HG02981 (cell line): ENCODE measurements around the gene ADPRHL1.
"Not testable (repeated sequence)": the region's sequence is repeated elsewhere in the genome, so short reads cannot be mapped to it uniquely, and the experiment has no call there.

ENCODE experiments used
- ATAC-seq: cut with Tn5 transposase; IDR thresholded peaks from one replicate; pipeline ENCODE4 v1.9.1; 2021; ENCODE audit warnings: mild to moderate bottlenecking, moderate library complexity; ENCODE audit not compliant: unreplicated experiment

Gene ADPRHL1

DNA sequence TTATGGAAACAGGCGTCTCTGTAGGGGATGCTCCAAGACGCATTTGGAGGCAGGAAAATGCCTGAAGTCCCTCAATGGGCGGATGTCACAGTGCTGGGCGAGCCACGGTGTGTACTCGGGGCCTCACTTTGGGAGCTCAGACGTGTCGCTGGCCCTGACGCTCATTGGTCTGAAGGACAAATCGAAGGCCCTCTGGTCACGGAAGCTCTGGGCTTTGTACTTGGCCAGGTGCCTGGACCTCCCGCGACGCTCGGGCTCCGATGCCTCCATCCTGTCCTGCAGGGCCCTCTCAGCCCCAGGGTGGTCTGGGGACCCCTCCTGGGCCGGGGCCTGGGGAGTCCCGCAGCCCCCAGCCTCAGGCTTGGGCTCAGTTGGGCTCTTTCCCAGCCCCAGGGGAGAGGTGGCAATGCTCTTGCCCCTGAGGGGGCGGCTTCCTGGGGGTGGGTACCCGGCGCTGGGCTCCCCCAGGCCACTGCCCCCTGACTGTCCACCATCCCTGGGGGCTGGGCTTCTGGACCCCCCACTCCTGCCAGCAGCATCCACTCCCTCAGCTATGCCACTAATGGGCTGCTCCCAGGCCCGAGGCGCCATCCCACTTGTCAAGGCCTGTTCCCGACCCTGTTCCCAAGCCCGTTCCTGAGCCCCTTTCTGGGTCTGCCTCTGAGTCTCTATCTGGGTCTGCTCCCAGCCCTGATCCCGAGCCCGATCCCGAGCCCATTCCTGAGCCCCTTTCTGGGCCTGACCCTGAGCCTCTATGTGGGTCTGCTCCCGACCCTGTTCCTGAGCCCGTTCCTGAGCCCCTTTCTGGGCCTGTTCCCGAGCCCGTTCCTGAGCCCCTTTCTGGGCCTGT is 49.8 kb downstream of the ADPRHL1 start:
- ATAC-seq: no peak

DNA sequence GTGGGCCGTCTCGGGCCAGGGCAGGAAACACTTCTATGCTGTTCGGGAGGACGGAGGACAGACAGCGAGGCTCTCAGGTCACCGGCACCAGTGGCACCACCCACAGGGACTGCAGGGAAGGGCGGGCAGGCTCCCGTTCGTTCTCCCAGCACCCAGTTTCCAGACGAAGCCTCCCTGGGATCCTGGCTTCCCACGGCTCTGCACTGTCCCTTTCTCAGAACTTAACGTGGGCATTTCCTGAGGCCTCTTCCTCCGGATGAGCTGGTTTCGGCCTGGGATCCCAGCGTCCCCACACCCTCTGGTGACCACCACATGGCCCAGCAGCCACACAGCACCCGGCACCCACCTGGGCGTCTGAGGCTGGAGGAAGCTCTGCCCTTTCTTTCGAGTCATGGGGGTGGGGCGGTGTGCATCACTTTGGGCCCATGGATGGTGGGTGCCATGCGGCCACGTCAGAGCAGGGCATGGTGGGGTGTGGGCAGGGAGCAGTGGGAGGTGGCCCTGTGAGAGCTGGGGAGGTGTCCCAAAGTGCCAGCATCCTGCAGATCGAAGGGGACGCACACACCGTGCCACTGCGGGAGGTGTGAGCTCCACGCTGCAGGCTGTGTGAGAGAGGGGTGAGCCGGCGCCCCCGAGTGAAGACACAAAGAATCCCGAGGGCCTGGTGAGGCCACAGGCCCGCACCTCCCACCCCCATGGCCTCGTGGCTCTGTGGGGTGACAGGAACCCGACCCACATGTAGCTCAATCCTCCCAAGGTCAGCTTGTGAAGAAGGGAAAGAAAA is 50.6 kb downstream of the ADPRHL1 start:
- ATAC-seq: no peak

DNA sequence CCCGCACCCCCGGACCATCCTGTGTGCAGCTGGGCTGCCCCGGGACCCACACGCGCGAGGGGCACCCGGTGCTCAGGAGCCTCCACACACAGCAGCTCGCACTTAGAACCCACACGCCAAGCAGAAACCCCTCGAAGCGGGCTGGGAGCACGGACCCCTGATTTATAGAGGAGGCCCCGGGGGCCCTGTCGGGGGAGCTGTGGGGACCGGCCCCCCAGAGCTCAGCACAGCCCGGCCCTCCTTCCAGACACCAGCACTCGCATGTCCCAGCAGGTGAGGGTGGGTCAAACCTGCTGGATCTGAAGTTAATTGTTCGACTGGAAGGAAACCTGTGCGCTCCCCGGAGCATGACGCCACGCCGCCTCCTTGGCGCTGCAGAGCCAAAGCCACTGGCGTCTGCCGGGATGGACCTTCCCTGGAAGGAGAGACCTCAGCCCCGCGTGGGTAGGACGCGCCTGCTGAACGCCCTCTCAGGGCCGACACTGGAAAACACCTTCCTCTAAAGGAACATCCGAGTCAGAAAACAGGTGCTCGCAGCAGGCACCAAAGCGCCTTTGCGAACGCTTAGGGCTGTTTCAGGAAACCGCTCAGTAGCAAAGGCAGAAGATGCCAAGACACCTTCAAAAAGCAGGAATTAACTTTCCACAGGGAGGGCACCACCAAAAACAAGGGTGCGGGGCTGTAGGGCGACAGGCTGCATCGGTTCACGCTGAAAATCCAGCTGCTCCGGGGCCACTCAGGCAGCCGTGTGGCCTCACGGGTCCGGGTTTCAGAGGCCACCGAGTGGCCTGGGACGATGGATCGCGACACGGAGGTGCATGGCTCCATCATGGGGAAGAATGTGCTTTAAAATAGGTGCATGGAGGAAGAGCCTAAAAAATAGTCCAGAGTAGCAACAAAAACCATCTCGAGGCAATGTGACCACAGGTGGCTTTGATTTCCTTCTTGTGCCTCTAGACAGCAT is 51.6 kb downstream of the ADPRHL1 start:
- ATAC-seq: no peak

DNA sequence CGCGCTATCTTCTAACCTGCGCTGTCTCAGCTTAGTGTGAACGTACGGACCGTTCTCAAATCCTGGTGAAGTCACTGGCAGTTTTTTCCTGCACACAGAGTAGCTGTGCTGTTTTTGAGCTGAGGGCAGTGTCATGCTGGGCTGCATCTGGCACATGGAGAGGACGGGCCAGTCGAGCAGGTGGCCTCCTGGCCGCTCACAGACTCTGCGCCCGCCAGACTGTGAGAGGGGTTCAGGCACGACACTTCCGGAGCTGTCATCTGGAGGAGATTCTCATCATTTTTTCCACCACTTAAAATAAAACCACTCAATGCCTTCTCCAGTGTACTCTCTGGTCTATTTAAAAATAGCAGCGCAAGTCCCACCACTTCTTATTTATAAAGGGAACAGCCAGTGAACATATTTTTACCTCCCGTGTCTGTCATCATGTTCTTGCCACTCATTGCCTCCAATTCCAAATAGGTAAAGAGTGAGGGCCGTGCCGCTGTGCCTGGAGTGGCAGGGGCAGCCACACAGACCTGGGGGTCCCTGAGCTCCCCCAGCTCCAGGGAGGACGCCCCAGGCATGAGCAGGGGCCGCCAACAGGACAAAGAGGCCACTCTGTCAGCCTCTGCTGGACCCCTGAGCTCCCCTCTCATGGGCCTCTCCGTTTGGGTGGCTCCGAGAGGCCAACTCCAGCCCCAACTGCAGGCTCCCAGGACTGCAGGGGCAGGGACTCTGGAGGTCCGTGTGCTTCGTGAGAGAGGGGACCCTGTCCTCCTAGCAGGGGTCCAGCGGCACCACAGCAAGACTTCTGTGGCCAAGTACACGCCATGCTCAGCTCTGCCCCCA is 52.5 kb downstream of the ADPRHL1 start:
- no peak for ATAC-seq

DNA sequence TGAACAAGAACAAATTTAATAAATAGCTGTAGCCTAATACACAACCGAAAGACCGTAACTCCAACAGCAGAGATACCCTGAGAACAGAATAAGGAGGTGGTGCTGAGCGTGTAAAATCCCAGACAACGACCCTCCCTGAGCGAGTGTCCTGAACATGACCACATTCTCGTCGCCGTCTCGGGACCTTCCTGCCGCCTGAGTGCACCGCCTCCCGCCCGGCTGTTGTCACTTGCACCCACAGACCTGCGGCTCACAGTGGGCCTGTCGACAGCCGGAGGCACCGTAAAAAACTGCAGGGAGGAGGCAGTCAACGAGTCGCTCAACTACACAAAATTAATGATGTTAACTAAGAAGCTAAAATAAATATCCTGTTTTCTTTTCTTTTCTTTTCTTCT is 53.5 kb downstream of the ADPRHL1 start:
- no peak for ATAC-seq

DNA sequence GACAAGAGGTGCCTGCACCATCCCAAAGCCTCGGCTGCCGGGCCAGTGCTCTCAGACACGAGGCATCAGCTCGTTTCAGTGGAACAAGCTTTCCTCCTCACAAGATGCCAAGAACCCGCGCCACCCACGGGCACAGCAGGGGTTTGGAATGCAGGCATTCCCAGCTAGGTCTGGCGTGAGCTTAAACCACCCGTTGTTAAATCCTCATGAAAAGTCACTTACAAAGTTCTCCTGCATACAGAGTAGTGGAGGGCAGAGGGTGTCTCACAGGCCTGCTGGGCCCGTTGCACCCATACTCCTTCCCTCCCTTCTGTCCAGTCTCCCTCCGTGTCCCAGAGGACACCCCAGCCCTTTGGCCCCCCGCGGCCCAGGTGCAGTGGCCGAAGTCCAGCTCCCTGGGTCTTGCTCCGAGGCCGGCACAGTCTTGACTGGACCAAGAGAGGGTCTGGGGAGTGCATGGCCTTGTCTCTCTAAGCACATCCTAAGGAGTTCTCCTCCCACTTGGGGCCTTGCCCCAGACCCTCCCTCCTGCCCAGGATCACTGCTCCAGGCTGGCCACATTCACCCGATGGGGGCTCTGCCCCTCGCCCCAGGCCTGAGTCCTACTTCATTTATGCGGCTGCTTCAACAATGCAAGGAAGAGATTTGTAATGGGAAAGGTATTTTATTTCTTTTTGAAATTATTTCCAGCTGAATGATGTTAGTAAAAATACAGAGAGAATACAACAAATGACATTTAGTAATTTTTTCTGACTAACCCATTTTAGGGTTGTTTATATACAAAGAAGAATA is 54.1 kb downstream of the ADPRHL1 start:
- no peak for ATAC-seq

DNA sequence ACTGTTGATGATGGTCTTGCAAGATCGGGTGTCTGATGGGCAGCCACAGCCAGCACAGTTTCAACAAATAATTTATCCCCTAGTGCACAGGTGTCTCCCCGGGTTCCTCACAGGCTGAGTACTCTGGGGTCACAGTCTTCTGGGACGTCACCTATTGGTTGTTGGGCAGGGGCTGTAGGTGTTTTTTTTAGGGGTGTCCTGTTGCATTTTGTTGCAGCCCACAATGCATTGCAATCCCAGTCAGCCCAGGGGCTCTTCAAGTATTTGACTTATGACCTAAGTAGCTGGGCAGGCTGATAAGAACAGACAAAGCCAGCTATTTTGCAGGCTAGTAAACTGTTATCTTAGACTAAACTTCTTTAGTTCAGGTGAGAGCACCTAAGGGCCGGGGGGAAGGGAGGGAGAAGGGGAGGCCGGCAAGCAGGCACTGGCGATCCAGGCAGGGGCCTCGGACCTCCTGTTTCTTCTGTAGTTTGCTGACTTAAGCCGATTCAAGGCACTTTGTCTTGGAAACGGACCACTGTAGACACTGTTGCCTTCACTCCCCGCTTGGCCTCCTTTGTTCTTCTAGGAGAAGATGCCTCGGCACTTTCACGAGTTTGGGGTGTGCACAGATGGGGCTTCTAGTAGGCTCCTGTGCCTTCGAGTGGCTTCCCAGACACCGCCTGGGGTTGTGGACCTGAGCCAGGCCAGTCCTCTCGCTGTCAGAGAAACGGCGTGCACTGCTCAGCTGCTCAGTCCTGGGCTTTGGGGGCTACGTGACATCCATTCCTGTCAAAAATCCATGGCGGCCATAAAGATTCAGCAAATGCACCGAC is 55.5 kb downstream of the ADPRHL1 start:
- ATAC-seq: no peak

DNA sequence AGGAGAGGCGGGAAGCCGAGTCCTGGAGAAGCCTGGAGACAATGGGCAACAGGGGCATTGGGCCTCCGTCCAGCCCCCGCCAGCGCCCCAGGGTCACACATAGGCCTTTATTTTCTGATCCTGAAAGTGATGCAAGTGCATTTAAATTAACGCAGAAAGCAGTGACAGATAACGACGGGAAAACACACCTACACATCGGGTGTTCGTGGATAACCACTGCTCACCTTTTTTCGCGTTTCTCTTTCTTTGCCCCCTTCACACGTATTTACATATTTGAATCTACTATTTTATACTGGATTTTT is 59.0 kb downstream of the ADPRHL1 start:
- no peak for ATAC-seq

DNA sequence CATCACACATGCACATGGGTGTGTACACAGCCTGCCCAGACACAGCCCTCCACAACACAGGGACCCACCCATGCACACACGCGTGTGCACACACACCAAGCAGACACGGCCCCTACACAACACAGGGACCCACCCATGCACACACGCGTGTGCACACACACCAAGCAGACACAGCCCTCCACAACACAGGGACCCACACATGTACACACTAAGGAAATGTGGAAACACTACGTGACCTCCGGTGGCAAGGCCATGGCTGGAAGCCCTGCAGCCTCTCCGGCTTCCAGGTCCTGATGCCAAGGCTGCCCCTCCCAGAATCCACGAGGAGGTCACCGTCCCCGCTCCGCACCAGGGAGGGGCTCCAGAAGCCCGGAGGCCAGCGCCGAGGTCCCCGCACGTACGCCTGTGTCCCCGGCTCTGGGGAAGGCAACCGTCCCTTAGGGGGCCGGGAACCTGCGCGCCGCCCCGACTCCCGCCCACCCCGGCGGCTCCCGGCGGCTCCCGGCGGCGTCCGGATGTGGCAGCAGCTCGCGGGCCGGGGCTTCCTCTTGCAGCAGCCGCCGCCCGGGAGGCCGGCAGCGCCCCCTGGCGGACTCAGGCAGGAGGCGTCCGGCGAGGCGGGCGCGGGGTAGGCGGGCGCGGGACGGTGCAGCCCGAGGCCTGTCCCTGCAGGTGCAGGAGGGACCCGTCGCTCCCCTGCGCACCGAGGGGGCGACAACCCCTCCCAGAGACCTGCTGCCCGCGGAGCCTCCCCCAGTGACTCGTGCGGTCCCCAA is 59.5 kb downstream of the ADPRHL1 start:
- ATAC-seq: peak; percentile 95

DNA sequence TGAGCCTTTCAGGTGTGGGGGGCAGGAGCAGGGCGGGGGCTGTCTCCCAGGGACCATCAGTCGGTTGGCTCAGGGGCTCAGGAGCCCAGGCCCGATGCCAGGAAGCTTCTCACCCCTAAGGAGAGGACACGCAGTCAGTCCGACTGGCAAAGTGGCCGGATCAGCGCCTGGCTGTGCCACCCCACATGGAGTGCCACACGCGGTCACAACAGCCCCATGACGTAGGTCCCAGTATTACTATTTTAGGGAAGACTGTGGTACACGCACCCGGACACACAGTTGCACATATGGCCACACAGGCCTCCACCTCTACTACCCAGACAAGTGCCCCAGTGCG is 60.1 kb downstream of the ADPRHL1 start:
- peak; percentile 7 for ATAC-seq

DNA sequence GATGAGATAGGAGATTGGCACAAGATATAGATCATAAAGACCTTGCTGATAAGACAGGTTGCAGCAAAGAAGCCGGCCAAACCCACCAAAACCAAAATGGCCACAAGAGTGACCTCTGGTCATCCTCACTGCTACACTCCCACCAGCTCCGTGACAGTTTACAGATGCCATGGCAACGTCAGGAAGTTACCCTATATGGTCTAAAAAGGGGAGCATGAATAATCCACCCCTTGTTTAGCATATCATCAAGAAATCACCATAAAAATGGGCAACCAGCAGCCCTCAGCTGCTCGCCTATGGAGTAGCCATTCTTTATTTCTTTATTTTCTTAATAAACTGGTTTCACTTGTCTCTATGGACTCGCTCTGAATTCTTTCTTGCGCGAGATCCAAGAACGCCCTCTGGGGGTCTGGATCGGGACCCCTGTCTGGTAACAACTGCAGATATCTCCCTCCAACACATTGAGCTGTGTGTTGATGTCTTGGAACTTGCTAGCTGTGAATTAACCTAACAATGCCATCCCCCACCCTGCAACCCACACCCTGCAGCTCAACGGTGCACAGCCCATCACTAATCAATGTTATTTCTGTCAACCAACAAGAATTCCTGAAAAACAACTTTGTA is 62.3 kb downstream of the ADPRHL1 start:
- ATAC-seq: no peak

DNA sequence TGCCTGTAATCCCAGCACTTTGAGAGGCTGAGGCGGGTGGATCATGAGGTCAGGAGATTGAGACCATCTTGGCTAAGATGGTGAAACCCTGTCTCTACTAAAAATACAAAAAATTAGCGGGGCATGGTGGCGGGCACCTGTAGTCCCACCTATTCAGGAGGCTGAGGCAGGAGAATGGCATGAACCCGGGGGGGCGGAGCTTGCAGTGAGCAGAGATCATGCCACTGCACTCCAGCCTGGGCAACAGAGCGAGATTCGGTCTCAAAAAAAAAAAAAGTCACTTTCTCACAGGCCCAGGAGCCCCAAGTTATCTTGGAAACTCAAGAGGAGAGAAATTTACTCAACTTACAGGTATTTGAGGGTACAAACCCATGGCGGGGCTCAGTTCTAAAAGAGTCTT is 63.7 kb downstream of the ADPRHL1 start:
- ATAC-seq: not testable (repeated sequence)

DNA sequence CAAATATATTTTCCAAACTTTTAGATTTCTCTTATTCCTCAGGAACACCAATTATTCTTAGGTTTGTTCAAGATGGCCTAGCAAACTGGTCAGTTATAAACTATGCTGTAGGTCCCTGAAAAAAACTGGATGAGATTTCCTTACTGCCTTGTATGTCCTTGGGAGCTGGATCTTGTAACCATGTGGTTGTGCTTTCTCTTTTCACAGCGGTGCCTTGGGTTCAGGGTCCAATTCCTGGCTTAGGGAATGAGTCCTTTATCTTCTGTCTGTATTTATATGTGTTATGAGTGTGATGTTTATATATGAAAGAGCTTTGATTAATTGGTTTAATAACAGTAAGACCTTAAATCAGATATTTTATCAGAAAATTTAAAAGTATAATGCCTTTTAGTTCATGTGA is 65.9 kb downstream of the ADPRHL1 start:
- no peak for ATAC-seq

DNA sequence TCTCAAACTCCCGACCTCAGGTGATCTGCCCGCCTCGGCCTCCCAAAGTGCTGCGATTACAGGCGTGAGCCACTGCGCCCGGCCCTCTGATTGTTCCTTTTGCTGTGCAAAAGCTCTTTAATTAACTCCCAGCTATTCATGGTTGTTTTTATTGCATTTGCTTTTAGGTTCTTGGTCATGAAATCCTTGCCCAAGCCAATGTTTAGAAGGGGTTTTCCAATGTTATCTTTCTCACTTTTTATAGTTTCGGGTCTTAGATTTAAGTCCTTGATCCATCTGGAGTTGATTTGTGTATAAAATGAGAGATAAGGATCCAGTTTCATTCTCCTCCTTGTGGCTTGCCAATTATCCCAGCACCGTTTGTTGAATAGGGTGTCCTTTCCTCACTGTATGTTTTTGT is 70.2 kb downstream of the ADPRHL1 start:
- no peak for ATAC-seq

DNA sequence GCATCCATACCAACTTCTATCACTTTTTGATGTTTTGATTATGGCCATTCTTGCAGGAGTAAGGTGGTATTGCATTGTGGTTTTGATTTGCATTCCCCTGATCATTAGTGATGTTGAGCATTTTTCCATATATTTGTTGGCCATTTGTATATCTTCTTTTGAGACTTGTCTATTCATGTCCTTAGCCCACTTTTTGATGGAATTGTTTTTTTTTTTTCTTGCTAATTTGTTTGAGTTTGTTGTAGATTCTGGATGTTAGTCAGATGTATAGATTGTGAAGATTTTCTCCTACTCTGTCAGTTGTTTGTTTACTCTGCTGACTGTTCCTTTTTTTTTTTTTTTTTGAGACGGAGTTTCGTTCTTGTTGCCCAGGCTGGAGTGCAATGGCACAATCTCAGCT is 70.7 kb downstream of the ADPRHL1 start:
- ATAC-seq: not testable (repeated sequence)

DNA sequence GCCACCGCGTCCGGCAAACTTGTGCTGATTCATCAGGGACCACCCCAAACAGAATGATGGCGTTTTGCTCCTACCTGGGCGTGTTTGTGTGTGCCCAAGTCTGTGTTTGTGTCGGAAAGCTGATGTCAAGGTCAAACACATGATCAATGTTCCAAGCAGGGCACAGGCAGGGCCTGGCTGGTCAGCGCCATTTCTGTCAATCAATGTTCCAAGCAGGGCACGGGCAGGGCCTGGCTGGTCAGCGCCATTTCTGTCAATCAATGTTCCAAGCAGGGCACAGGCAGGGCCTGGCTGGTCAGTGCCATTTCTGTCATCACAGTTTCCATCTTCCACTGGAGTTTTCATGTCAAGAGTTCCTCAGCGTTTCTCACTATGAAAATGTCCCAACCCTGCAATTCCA is 74.5 kb downstream of the ADPRHL1 start:
- ATAC-seq: no peak

DNA sequence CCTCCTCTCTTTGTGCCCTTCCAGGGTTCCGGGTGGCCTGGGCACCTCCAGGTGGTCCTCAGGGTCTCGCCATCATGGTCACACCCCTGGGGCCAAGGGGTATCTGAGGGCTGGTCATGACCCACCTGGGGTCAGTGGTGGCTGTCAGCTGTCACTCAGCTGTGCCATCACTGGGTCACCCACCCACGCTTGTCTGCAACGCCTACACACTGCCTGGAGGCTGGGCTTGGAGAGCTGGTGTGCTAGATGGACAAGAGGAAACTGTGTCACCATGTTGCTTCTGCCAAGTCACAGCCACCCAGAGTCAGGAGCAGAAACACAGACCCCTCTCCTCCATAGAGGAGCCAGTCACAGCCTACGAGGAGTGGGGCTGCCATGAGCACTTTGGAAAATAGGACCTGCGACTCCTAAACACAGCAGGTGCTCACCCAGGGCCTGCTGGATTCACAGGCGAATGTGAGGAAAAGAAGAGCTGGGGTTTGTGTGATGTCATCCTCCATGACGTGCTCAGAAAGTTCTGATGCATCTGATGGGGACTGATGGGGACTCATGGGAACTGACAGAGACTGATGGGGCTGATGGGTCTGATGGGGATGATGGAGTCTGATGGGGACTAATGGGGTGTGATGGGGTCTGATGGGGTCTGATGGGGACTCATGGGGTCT is 78.6 kb downstream of the ADPRHL1 start:
- ATAC-seq: no peak
